HepG2 (cell line): Measurements from ENCODE around the gene HPD. TPM values are rescaled to one million over a fixed set of nuclear protein-coding genes. Genes with fewer than 3 reads are reported as not detected.

Source experiments
- BRF2 ChIP-seq: sonication (generic); formaldehyde crosslinking; IDR thresholded peaks from 2 replicates; pipeline ENCODE4 v1.8.1; 2022; ENCODE audit warnings: mild to moderate bottlenecking, missing genetic modification reagents
- CSRNP2 ChIP-seq: sonication (generic); formaldehyde crosslinking; conservative IDR thresholded peaks from 2 replicates; pipeline ENCODE4 v1.8.0; 2022; ENCODE audit warnings: low read depth, missing genetic modification reagents
- DDIT3 ChIP-seq: sonication (generic); formaldehyde crosslinking; IDR thresholded peaks from 2 replicates; pipeline ENCODE4 v1.4.0; 2020; ENCODE audit warnings: mild to moderate bottlenecking, missing genetic modification reagents
- HDAC1 ChIP-seq: sonication (generic); formaldehyde crosslinking; IDR thresholded peaks from 2 replicates; pipeline ENCODE4 v1.5.1; 2020; ENCODE audit warnings: mild to moderate bottlenecking, missing genetic modification reagents
- HHEX ChIP-seq: IDR thresholded peaks from 2 replicates; pipeline ENCODE4 v1.6.1; 2016; ENCODE audit warnings: control low read depth
- HNF4G ChIP-seq, 2 experiments: sonication (generic) in 1 of 2; formaldehyde crosslinking in 1 of 2; IDR thresholded peaks; 2 replicates each; pipeline versions ENCODE4 v1.4.0 to v1.6.1; 2011 to 2020; ENCODE audit warnings: borderline replicate concordance in 2 of 2, low read depth in 2 of 2, mild to moderate bottlenecking in 2 of 2, low read length in 1 of 2, missing genetic modification reagents in 1 of 2, moderate library complexity in 1 of 2
- JARID2 ChIP-seq: sonication (generic); formaldehyde crosslinking; IDR thresholded peaks from 2 replicates; pipeline ENCODE4 v1.8.1; 2023; ENCODE audit warnings: missing genetic modification reagents, inconsistent platforms; ENCODE audit not compliant: insufficient replicate concordance
- KDM6A ChIP-seq: IDR thresholded peaks from 2 replicates; pipeline ENCODE4 v1.6.1; 2016; ENCODE audit warnings: low read depth
- RARA ChIP-seq: IDR thresholded peaks from 2 replicates; pipeline ENCODE4 v1.6.1; 2016; ENCODE audit warnings: missing genetic modification reagents, missing compliant biosample characterization
- RFX5 ChIP-seq: IDR thresholded peaks from 2 replicates; pipeline ENCODE4 v1.6.1; 2011; ENCODE audit warnings: low read depth, low read length, improper control_type of control experiment
- RXRB ChIP-seq: IDR thresholded peaks from 2 replicates; pipeline ENCODE4 v1.6.1; 2016; ENCODE audit warnings: borderline replicate concordance, missing genetic modification reagents, missing compliant biosample characterization
- SNAPC2 ChIP-seq: sonication (generic); formaldehyde crosslinking; IDR thresholded peaks from 2 replicates; pipeline ENCODE4 v1.8.1; 2022; ENCODE audit warnings: mild to moderate bottlenecking, missing genetic modification reagents
- SOX6 ChIP-seq, 2 experiments: fragments of 450-650 bp in 1 of 2; sonication (generic) in 1 of 2; formaldehyde crosslinking in 1 of 2; IDR thresholded peaks; 2 replicates each; pipeline versions ENCODE4 v1.4.0 to v1.6.1; 2017 to 2020; ENCODE audit warnings: antibody characterized with exemption in 1 of 2, mild to moderate bottlenecking in 1 of 2, missing genetic modification reagents in 1 of 2
- TBP ChIP-seq: sonication (generic); formaldehyde crosslinking; IDR thresholded peaks from 2 replicates; pipeline ENCODE4 v1.5.0; 2020; ENCODE audit warnings: missing genetic modification reagents
- THYN1 ChIP-seq: sonication (generic); formaldehyde crosslinking; IDR thresholded peaks from 2 replicates; pipeline ENCODE4 v1.8.1; 2023; ENCODE audit warnings: low read depth, mild to moderate bottlenecking, moderate library complexity, missing genetic modification reagents, borderline replicate concordance
- TOPORS ChIP-seq: sonication (generic); formaldehyde crosslinking; IDR thresholded peaks from 2 replicates; pipeline ENCODE4 v1.8.0; 2023; ENCODE audit warnings: mild to moderate bottlenecking, missing genetic modification reagents
- UBTF ChIP-seq: sonication (generic); formaldehyde crosslinking; IDR thresholded peaks from 2 replicates; pipeline ENCODE4 v1.4.0; 2020; ENCODE audit warnings: mild to moderate bottlenecking, missing genetic modification reagents
- ZKSCAN5 ChIP-seq: sonication (generic); formaldehyde crosslinking; IDR thresholded peaks from 2 replicates; pipeline ENCODE4 v1.5.1; 2020; ENCODE audit warnings: mild to moderate bottlenecking, missing genetic modification reagents
- ZNF335 ChIP-seq: sonication (generic); formaldehyde crosslinking; IDR thresholded peaks from 2 replicates; pipeline ENCODE4 v1.4.0; 2020; ENCODE audit warnings: missing genetic modification reagents
- ZNF530 ChIP-seq: sonication (generic); formaldehyde crosslinking; IDR thresholded peaks from 2 replicates; pipeline ENCODE4 v1.5.0; 2020; ENCODE audit warnings: low read depth, mild to moderate bottlenecking, missing genetic modification reagents
- ZNF546 ChIP-seq: sonication (generic); formaldehyde crosslinking; conservative IDR thresholded peaks from 2 replicates; pipeline ENCODE4 v1.8.1; 2023; ENCODE audit warnings: mild to moderate bottlenecking, missing genetic modification reagents
- ZNF605 ChIP-seq: sonication (generic); formaldehyde crosslinking; IDR thresholded peaks from 2 replicates; pipeline ENCODE4 v1.8.0; 2022; ENCODE audit warnings: mild to moderate bottlenecking, missing genetic modification reagents
- ZNF724P ChIP-seq: sonication (generic); formaldehyde crosslinking; IDR thresholded peaks from 2 replicates; pipeline ENCODE4 v1.8.0; 2022; ENCODE audit warnings: missing genetic modification reagents, borderline replicate concordance
- ZNF737 ChIP-seq: sonication (generic); formaldehyde crosslinking; IDR thresholded peaks from 2 replicates; pipeline ENCODE4 v1.5.0; 2020; ENCODE audit warnings: missing genetic modification reagents, mild to moderate bottlenecking, borderline replicate concordance
- polyA plus RNA-seq, 8 experiments: library from polyadenylated mRNA; depleted of rRNA in 3 of 8; stranded (reverse) in 7 of 8; unstranded in 1 of 8; fragments of >200 nt; fragmentation: Illumina TruSeq in 4 of 8; extraction: Trizol in 4 of 8; gene quantifications; 2 replicates each; pipeline versions ENCODE4 v1.2.1 to v1.2.3, GENCODE V29; 2011 to 2016; ENCODE audit warnings: low read depth in 4 of 8, missing spikeins in 1 of 8, mixed read lengths in 1 of 8; ENCODE audit not compliant: insufficient read depth in 1 of 8
- total RNA-seq, 5 experiments: library from RNA; depleted of rRNA; stranded (reverse); fragments of >200 nt; fragmentation: Illumina TruSeq; extraction: Trizol; gene quantifications; 2 replicates each; pipeline ENCODE4 v1.2.3, GENCODE V29; 2016; ENCODE audit warnings: low read depth in 1 of 5

HPD gene
- total and polyA plus RNA-seq, 2 of the 13 experiments (the other 11 are each of a cell fraction or from before 2014, with no cell fraction given) = 120 to 195 TPM

- TF ChIP-seq DDIT3 (CRISPR knock-in tag) (no peak), SNAPC2 (CRISPR knock-in tag) (no peak), SOX6 (IDR thresholded peaks at IDR 0.05) (no peak), SOX6 (CRISPR knock-in tag; IDR thresholded peaks at IDR 0.05) (0 out of 2 replicates have a peak, but pooled peaks have one; percentile 1), ZKSCAN5 (CRISPR knock-in tag) (no peak), TOPORS (CRISPR knock-in tag) (no peak), ZNF530 (CRISPR knock-in tag) (no peak), ZNF546 (CRISPR knock-in tag) (no peak), ZNF335 (CRISPR knock-in tag) (no peak), ZNF724P (no peak), CSRNP2 (CRISPR knock-in tag) (no peak), RARA (CRISPR knock-in tag) (no peak), THYN1 (CRISPR knock-in tag) (no peak), HDAC1 (CRISPR knock-in tag) (0 out of 2 replicates have a peak, but pooled peaks have one; percentile 4), TBP (CRISPR knock-in tag) (no peak), RXRB (CRISPR knock-in tag) (no peak), RFX5 (no peak), ZNF737 (CRISPR knock-in tag) (no peak), BRF2 (CRISPR knock-in tag) (no peak), KDM6A (CRISPR knock-in tag) (no peak), JARID2 (CRISPR knock-in tag) (no peak), HHEX (no peak), HNF4G (IDR thresholded peaks at IDR 0.05; ENCODE audit: borderline replicate concordance, low read depth, low read length) (no peak), HNF4G (CRISPR knock-in tag; IDR thresholded peaks at IDR 0.05; ENCODE audit: borderline replicate concordance, low read depth) (no peak), UBTF (CRISPR knock-in tag) (0 out of 2 replicates have a peak, but pooled peaks have one; percentile 10), ZNF605 (0 out of 2 replicates have a peak, but pooled peaks have one; percentile 42)
These were observed 52.6 kb downstream of the HPD start (continued) for GRCh38 chr12:121806009-121806545.
